Stimulated activated CD4-positive, alpha-beta T cell treated with anti-CD3 and anti-CD28 coated beads, TNF-alpha, amount 100 ng/mL, for 1 hour (primary cell): Measurements from ENCODE around the gene REPS1.
"Not testable (repeated sequence)": the region's sequence is repeated elsewhere in the genome, so short reads cannot be mapped to it uniquely, and the experiment has no call there.

Source experiments
- DNase-seq, 3 donors: peaks; one replicate each; pipeline ENCODE4 v3.0.0-alpha.2; 2020; ENCODE audit warnings: low read depth in 3 of 3, low spot score in 1 of 3

Gene REPS1, protein sequence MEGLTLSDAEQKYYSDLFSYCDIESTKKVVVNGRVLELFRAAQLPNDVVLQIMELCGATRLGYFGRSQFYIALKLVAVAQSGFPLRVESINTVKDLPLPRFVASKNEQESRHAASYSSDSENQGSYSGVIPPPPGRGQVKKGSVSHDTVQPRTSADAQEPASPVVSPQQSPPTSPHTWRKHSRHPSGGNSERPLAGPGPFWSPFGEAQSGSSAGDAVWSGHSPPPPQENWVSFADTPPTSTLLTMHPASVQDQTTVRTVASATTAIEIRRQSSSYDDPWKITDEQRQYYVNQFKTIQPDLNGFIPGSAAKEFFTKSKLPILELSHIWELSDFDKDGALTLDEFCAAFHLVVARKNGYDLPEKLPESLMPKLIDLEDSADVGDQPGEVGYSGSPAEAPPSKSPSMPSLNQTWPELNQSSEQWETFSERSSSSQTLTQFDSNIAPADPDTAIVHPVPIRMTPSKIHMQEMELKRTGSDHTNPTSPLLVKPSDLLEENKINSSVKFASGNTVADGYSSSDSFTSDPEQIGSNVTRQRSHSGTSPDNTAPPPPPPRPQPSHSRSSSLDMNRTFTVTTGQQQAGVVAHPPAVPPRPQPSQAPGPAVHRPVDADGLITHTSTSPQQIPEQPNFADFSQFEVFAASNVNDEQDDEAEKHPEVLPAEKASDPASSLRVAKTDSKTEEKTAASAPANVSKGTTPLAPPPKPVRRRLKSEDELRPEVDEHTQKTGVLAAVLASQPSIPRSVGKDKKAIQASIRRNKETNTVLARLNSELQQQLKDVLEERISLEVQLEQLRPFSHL

DNA sequence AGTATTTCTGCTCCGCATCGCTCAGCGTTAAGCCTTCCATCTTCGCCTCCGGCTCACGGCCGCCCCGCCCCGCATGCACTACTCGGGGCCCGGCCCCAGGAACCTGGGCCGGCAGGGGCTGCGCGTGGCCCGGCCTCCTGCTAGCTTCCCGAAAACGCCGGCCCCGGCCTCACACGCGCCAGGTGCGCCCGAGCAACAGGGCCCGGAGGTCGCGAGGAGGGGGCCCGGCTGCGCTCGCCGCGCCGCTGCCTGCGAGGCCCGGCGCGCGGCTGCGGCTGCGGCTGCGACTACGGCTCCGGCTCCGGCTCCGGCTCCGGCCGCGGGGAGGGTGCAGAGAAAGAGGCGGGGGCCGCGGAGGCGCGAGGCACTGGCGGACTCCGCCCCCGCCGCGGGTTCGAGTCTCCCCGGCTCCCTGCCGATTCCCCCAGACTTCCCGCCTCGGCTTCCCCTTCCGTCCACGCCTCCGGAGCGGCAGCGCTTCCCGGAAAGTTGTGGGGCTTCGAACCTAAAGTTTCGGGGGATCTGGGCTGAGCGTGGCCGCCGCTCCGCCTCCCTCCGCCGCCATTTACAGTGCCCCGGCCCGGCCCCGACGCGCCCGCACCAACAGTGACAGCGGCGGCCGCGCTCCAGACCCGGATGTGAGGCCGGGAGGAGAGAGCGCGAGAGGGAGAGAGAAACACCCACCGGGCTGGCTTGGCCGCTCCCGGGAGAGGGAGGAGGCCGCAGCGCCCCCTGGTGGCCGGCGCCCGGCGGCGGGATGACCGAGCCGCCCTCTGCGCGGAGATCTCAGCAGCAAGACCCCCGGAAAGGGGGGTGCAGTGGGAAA, at the start of gene REPS1:
Gene REPS1 (minus strand): TSS at position 611 of the 826 bp plus-strand sequence. CDS start 571 bp downstream, at position 40.
- peak; percentile 76 to 93 (median 81) for DNase-seq

DNA sequence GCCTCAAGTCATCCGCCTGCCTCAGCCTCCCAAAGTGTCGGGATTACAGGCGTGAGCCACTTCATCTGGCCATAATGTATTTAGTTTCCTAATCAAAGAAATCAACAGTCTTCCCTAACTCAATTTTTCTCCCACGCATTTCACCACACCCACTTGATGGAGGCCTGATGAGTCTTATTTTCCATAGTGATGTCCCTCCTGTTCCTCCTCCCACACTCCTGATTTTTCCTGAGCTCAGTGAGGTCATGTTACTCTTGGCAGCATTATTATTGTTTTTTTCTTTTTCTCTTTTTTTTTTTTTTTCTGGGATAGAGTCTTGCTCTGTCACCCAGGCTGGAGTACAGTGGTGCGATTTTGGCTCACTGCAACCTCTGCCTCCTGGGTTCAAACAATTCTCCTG, 49.4 kb upstream of the REPS1 start:
- no peak for DNase-seq

DNA sequence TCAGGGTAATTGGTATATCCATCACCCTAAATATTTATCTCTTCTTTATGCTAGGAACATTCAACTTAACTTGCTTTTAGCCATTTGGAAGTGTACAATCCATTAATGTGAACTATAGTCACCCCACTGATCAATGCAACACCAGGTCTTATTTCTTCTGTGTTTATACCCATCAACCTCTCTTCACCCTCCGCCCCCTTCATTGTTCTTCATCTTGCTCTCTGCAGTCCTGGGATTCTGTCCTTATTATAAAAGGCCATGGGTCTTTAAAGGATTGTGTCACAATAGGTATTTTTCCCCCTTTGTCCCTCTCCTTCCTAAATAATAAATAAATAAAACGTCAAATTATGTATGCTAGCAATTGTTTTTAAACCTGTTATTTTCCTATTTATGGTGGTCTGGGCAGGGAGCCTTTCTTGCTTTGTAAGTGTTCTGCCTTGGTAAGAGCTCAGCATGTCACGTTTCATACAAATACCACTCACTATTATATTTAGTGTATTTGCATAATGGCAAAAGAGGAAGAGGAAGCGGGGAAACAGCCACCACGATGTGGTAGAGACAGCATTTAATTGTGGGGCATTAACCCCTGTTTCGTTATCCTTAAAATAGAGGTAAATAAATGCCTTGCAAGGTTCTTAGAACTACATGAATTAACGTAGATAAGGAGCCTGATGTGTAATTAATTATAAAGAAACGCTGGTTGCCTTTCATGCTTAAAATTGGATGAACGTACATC, 42.3 kb upstream of the REPS1 start:
- DNase-seq: no peak

DNA sequence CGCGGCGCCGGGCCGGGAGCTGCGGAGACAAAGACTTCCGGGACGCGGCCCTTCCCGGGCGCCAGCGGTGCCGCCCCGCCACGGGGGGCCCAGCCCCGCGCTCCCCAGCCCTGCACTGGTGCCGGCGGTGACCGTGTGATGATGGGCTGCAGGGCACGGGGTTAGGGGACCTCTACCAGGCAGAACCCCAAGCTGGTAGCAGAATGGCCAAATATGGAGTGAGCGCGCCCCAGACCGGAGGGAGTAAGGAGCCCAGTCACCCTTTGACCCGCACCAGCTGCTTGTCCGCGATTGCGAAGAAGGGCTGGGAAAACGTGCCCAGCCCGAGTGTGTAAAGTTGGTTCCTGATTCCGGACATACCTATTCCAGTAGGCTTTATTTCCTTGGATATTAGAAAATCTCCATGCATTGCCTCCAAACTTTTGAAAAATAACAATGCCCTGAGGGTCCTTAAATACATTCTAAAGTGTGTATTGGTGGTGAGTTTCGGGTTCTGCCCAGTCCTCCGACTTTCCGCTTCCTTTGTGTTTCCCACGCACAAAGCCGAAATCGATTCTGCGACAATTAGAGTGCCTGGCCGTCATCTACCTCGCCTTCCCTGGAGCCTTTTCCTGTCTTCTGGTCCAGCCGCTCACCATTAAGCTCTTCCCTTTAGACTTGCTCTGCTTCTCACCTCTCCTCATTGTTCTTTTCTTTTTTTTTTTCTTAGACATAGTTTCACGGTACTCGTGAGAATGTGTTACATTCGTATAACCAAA, 41.6 kb upstream of the REPS1 start:
- DNase-seq: no peak

DNA sequence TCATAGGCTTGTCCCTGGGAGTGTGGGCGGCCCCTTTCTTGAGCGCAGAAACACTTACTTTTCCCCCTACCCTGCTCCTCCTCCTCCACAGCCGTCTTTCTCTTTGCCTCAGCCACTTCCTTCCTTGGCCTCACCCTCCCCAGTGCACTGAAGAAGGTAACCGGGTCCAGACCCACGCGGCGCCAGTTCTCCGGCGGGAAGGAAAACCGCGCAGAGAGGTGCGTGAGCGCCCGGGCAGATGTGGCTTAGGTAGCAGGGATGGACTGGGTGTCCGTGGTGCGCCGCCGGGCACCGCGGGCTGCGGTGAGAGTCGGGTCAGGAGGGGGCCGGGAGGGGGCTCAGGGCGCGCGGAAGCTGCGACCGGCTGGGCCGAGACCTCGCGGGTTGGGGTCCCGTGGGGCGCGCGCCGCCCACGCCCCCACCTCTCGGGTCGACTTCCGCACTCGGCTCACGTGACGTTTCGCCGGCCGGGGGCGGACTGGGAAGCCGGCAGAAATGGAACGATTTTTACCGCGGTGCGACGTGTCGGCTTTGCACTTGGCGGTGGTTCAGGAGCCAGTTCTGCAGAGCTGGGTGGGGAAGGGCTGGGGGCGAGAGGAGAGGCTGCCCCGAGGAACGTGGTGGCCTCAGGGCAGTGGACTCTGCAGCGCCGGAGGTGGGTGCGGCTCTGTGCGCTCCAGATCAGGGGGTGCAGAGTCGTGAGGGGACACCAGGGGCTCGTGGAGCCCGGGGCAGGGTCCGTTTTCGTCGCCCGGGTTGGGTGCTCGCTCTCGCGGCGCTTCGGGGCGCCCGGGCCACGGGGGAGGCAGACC, 40.8 kb upstream of the REPS1 start, which contains the start of gene ABRACL:
Gene ABRACL (plus strand): TSS at position 88 of the 812 bp plus-strand sequence. CDS start 5,416 bp downstream, outside the sequence.
- DNase-seq: peak; percentile 42 to 66 (median 53)

DNA sequence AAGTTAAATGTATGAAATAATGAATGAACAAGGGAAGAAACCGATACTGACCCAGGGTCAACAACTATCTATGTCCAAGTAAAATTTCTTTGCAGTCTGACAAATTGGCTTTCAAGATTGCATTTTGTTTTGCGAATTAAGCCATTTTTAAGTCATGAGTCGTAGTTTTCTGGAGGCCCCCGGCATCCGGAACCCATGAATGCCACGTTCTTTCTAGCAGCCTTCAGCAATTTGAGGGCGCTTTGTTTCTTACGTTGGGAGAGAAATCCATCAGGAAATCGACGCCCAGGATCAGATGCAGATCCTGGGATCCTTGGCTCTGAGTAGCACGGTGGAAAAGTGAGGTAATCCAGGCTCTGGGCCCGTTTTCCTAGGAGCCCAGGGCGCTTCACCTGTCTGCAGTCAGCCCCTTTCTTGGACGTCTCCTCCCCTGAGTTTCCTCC, 40.2 kb upstream of the REPS1 start:
- no peak for DNase-seq

DNA sequence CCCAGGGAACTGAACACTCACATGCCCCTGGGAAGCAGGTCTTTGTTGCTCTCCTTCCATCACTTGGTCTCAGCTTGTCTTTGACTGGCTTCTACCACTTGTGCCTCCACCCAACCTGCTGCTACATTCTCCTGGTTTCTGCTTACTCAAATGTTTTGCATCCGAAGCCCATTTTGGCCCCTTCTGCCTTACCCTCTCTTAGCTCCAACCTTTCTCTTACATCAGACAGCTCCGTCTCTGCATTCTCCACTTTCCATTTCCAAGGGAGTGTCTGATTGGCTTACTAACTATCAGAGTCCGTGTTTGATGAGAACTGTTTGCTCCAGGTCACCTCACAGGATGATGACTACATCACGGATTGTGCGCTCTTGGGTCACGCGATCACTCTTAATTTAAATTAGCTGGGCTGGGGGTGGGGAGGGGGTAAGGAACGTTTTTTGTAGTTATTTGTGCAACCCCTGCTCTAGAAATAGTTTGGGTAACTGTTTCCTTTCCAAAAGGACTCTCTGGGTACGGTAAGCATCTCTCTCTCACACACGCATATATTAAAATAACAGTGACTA, 39.6 kb upstream of the REPS1 start:
- peak in 1 of 3 donors; percentile 23 for DNase-seq

DNA sequence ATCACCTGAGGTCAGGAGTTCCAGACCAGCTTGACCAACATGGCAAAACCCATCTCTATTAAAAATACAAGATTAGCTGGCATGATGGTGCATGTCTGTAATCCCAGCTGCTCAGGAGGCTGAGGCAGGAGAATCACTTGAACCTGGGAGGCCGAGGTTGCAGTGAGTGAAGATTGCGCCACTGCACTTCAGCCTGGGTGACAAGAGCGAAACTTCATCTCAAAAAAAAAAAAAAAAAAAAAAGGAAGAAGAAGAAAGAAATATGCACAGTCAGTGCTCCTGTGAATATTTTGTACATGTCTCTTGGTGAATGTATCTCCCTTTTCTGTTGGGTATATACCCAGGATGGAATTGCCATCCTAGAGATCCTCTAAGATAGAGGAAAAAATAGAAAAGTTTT, 37.4 kb upstream of the REPS1 start:
- not testable (repeated sequence) for DNase-seq

DNA sequence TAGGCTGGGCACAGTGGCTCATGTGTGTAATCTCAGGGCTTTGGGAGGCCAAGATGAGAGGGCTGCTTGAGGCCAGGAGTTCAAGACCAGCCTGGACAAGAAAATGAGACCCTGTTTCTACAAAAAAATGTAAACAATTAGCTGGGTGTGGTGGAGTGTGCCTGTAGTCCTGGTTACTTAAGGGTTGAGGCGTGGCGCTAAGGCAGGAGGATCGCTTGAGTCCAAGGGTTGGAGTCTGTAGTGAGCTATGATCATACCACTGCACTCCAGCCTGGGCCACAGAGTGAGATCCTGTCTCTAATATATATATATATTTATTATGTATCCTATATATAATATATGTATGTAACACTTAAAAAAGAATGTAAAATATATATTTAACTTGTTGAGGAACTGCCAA, 32.6 kb upstream of the REPS1 start:
- no peak for DNase-seq

DNA sequence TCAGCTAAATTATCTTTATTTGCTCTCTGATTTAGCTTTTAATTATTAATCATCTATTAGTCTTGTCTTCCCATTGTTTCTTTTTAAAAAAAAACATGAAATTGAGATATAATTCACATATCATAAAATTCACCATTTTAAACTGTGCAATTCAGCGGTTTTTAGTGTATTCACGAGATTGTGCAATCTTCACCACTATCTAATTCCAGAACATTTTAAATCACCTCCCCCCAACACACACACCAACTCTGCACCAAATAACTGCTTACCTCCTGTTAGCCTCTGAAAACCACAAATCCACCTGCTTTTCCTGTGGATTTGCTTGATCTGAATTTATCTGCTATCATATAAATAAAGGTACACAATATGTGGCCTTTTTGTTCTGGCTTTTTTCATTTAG, 31.7 kb upstream of the REPS1 start:
- no peak for DNase-seq

DNA sequence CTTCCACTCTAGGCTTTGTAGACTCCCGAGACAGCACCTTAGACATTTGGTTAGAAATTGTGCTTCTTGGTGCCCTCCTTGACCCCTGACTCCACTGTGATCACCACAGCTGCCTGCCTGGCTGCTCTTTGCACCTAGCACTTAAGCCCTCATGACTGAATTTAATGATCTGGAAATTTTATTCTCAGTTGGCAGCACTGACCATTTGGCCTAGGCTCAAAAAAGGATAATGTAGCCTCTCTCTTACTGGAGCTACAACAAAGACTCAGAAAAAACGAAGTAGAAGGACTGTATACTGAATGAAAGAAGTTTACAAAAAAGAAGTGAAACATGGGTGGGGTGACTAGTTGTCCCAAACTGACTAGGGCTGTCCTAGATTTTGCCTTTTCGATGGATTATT, 29.2 kb upstream of the REPS1 start:
- DNase-seq: no peak

DNA sequence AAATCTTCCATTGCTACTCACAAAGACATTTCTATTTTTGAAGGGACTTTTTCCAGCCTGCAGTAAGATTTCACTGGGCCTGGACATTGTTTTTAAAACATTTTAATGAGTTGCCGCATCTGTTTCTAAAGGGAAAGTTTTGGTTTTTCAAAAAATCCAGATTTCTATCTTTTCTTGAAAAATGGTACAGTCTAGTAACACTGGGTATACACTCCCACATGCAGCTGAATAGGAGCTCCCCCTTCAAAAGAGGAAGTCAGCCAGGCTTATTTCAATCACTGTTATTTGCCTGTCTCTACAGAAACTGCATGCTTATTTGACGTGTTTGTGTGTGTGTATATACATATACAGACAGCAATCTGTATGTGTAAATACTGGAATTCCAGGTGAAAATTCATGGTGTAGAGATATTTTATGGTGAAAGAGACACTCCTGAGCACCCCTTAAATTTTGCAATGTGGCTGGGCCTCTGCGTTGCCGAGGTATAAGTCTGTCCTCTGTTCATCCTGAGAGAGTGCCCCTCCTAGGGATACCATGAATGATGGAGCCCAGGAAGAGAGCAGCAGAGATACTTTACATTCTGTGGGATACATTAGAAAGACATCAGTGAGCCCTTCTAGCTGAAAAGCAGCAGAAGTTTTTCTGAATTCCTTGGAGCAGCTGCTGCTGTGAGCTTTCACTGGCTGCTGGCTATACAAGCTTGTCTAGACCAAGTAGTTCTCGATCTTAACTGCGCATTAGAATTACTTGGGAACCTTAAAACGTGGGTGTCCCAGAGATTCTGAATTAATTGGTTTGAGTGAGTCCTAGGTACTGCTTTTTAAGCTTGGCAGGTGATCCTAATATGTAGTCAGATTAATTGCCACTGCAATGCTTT, 28.5 kb upstream of the REPS1 start:
- DNase-seq: no peak

DNA sequence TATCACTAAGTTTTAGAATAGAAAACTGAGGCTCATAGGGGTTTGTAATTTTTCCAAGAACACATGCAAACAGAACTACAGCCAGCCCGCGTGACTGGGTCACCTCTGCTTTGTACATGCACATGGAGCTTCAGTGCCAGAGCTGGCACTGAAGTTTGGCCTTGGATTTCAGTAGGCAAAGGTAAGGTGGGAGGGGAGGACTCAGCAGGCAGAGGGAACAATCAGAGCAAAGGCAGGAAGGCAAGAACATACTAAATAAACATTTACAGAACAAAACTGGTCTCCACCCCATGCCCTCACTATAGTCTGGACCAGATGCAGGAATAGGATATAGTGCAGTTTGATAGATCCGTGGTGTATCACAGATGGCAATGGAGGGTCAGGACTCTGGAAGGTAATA, 26.9 kb upstream of the REPS1 start:
- DNase-seq: no peak

DNA sequence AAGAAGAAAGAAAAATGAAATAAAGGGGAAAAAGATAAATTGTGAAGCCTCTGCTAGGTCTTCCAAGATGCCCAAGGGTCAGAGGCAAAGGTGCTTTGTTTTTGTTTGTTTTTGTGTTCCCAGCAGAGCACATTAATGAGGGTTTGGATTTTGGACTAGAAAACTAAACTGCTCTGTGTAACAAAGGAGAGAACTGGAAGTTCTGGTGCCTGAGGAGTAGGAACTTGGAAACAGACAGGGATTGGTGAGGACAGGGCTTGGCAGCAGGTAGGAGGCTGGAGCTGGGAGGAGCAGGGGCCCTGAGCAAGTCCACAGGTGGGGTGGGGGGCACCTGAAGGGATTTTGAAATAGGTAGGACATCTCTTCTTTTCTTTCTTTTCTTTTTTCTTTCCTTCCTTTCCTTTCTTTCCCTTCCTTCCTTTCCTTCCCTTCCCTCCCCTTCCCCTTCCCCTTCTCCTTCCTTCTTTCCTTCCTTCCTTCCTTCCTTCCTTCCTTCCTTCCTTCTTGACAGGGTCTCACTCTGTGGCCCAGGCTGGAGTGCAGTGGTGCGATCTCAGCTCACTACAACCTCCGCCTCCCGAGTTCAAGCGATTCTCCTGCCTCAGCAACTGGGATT, 25.2 kb upstream of the REPS1 start:
- no peak for DNase-seq

DNA sequence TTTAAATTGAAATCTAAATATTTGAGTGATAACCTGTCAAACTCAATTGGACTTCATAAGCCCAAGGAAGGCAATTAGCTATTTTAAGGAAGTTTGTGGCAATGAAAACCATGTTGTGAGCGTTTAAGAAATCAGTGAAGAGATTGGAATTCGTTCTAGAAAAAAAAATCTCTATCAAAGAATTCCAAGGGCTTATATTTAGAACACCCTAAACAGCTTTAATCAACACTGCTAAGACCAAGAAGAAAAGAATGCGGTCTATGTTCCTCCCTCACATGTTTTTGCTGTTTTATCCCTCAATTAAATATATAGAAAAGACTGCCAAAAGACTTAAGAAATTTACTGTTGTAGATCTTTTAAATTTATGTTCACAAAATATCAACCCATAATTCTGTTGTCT, 23.9 kb upstream of the REPS1 start:
- DNase-seq: no peak

DNA sequence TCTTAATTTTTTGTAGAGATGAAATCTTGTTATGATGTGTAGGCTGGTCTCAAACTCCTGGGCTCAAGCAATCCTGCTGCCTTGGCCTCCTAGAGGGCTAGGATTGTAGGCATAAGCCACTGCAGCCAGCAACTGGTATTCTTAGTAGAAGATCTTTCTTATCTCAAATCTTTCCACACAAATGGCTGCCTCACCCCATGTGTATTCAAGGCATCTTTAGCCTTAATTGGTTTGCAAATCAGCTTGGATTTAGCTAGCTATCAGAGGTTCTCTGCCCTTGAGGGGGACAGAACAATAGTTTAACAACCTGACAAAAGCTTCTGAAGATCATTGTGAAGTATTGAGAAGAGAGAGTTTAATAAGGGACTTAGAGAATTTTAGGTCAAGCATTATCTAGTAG, 22.6 kb upstream of the REPS1 start:
- no peak for DNase-seq

DNA sequence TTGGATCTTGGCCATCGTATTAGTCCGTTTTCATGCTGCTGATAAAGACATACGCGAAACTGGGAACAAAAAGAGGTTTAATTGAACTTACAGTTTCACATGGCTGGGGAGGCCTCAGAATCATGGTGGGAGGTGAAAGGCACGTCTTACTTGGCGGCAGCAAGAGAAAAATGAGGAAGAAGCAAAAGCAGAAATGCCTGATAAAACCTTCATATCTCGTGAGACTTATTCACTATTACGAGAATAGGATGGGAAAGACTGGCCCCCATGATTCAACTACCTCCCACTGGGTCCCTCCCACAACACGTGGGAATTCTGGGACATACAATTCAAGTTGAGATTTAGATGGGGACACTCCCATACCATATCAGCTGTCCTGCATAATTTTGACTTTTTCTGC, 20.1 kb upstream of the REPS1 start:
- DNase-seq: no peak
